Activated naive CD8-positive, alpha-beta T cell treated with anti-CD3 and anti-CD28 coated beads for 36 hours (primary cell): ENCODE data around the gene CACYBP. TPM values are rescaled to one million over a fixed set of nuclear protein-coding genes. Genes with fewer than 3 reads are reported as not detected.

ENCODE experiments used
- DNase-seq: peaks from one replicate; pipeline ENCODE4 v3.0.0; 2021
- H3K27ac Mint-ChIP-seq: one replicate; pipeline ENCODE4 v1.8.0; 2022; ENCODE audit warnings: mild to moderate bottlenecking, moderate library complexity, mixed read lengths
- H3K27me3 Mint-ChIP-seq: one replicate; pipeline ENCODE4 v1.8.0; 2022; ENCODE audit warnings: mild to moderate bottlenecking, mixed read lengths
- H3K36me3 Mint-ChIP-seq: one replicate; pipeline ENCODE4 v1.8.0; 2021; ENCODE audit warnings: mild to moderate bottlenecking, mixed read lengths
- H3K4me1 Mint-ChIP-seq: one replicate; pipeline ENCODE4 v1.8.0; 2021; ENCODE audit warnings: mixed read lengths
- H3K4me3 Mint-ChIP-seq: one replicate; pipeline ENCODE4 v1.8.0; 2022; ENCODE audit warnings: mild to moderate bottlenecking, moderate library complexity, mixed read lengths
- H3K9me3 Mint-ChIP-seq: one replicate; pipeline ENCODE4 v1.8.0; 2022; ENCODE audit warnings: mixed read lengths
- total RNA-seq, 2 experiments: library from RNA; stranded (reverse); gene quantifications; one replicate each; pipeline ENCODE4 v1.2.3, GENCODE V29; 2021

CACYBP gene
- 100 to 1,000 TPM; 345 to 385 TPM for total RNA-seq

- Mint-ChIP-seq H3K9me3 (no peaks in the 10 kb centered on the region), H3K27me3 (no peaks in the 10 kb centered on the region), H3K36me3 (peaks cover 45% of the 10 kb centered on the region), H3K27ac (peak within 1 kb of the TSS; percentile 93), H3K4me3 (no peak within 1 kb of the TSS), H3K4me1 (peaks cover 45% of the 10 kb centered on the region)
- DNase-seq, result no peak
These were observed at the start of gene CACYBP for GRCh38 chr1:174999936-175000696. Gene CACYBP (plus strand): TSS chr1:174999947. CDS start chr1:175000181, 234 bp downstream.

- DNase-seq, result no peak
- Mint-ChIP-seq H3K27me3 (no peaks in the 10 kb centered on the region), H3K27ac (no peak overlapping the region), H3K4me1 (peaks cover 30% of the 10 kb centered on the region), H3K4me3 (no peak overlapping the region), H3K9me3 (no peaks in the 10 kb centered on the region), H3K36me3 (peaks cover 2% of the 10 kb centered on the region)
These were observed 46.3 kb upstream of the CACYBP start for GRCh38 chr1:174953285-174954072.

- Mint-ChIP-seq H3K36me3 (peaks cover 2% of the 10 kb centered on the region), H3K9me3 (no peaks in the 10 kb centered on the region), H3K27me3 (no peaks in the 10 kb centered on the region), H3K4me3 (no peak overlapping the region), H3K4me1 (peaks cover 31% of the 10 kb centered on the region), H3K27ac (no peak overlapping the region)
- DNase-seq, result no peak
These were observed 45.7 kb upstream of the CACYBP start for GRCh38 chr1:174954073-174954460.

- H3K27me3 Mint-ChIP-seq, result no peaks in the 10 kb centered on the region
- H3K4me3 Mint-ChIP-seq, result no peak overlapping the region
- peaks cover 2% of the 10 kb centered on the region for H3K36me3 Mint-ChIP-seq
- no peak for DNase-seq
- peaks cover 31% of the 10 kb centered on the region for H3K4me1 Mint-ChIP-seq
- no peak overlapping the region for H3K27ac Mint-ChIP-seq
- H3K9me3 Mint-ChIP-seq, result no peaks in the 10 kb centered on the region
These were observed 44.8 kb upstream of the CACYBP start for GRCh38 chr1:174954671-174955669.

GRCh38 chr1:174956086-174956485 lies 43.7 kb upstream of the CACYBP start:
- Mint-ChIP-seq H3K27ac (no peak overlapping the region), H3K4me1 (peaks cover 30% of the 10 kb centered on the region), H3K27me3 (no peaks in the 10 kb centered on the region), H3K36me3 (peaks cover 2% of the 10 kb centered on the region), H3K9me3 (no peaks in the 10 kb centered on the region), H3K4me3 (no peak overlapping the region)
- DNase-seq, result no peak

GRCh38 chr1:174956976-174957375 lies 42.8 kb upstream of the CACYBP start:
- no peaks in the 10 kb centered on the region for H3K27me3 Mint-ChIP-seq
- no peak for DNase-seq
- peaks cover 26% of the 10 kb centered on the region for H3K4me1 Mint-ChIP-seq
- H3K4me3 Mint-ChIP-seq, result no peak overlapping the region
- peaks cover 2% of the 10 kb centered on the region for H3K36me3 Mint-ChIP-seq
- H3K27ac Mint-ChIP-seq, result no peak overlapping the region
- H3K9me3 Mint-ChIP-seq, result no peaks in the 10 kb centered on the region

GRCh38 chr1:174957829-174958228 lies 41.9 kb upstream of the CACYBP start:
- Mint-ChIP-seq H3K4me1 (peaks cover 24% of the 10 kb centered on the region), H3K27ac (peak overlapping the region; percentile 80), H3K9me3 (no peaks in the 10 kb centered on the region), H3K27me3 (no peaks in the 10 kb centered on the region), H3K36me3 (peaks cover 2% of the 10 kb centered on the region), H3K4me3 (peak overlapping the region; percentile 32)
- DNase-seq, result no peak

GRCh38 chr1:174958396-174958795 lies 41.4 kb upstream of the CACYBP start:
- Mint-ChIP-seq H3K27me3 (no peaks in the 10 kb centered on the region), H3K9me3 (no peaks in the 10 kb centered on the region), H3K4me3 (no peak overlapping the region), H3K4me1 (peaks cover 27% of the 10 kb centered on the region), H3K27ac (no peak overlapping the region), H3K36me3 (peaks cover 2% of the 10 kb centered on the region)
- no peak for DNase-seq

GRCh38 chr1:174960362-174960761 lies 39.4 kb upstream of the CACYBP start:
- peaks cover 2% of the 10 kb centered on the region for H3K36me3 Mint-ChIP-seq
- H3K27ac Mint-ChIP-seq, result no peak overlapping the region
- DNase-seq, result no peak
- no peaks in the 10 kb centered on the region for H3K27me3 Mint-ChIP-seq
- H3K4me3 Mint-ChIP-seq, result no peak overlapping the region
- peaks cover 34% of the 10 kb centered on the region for H3K4me1 Mint-ChIP-seq
- no peaks in the 10 kb centered on the region for H3K9me3 Mint-ChIP-seq

GRCh38 chr1:174963529-174964125 lies 36.1 kb upstream of the CACYBP start:
- H3K4me3 Mint-ChIP-seq, result no peak overlapping the region
- no peaks in the 10 kb centered on the region for H3K27me3 Mint-ChIP-seq
- H3K36me3 Mint-ChIP-seq, result no peaks in the 10 kb centered on the region
- no peak for DNase-seq
- H3K4me1 Mint-ChIP-seq, result peaks cover 42% of the 10 kb centered on the region
- H3K9me3 Mint-ChIP-seq, result no peaks in the 10 kb centered on the region
- H3K27ac Mint-ChIP-seq, result peak overlapping the region; percentile 92

GRCh38 chr1:174964261-174964971 lies 35.3 kb upstream of the CACYBP start:
- Mint-ChIP-seq H3K27me3 (no peaks in the 10 kb centered on the region), H3K9me3 (no peaks in the 10 kb centered on the region), H3K27ac (peak overlapping the region; percentile 92), H3K36me3 (no peaks in the 10 kb centered on the region), H3K4me3 (peak overlapping the region; percentile 74), H3K4me1 (peaks cover 50% of the 10 kb centered on the region)
- no peak for DNase-seq

- no peak for DNase-seq
- H3K9me3 Mint-ChIP-seq, result no peaks in the 10 kb centered on the region
- peak overlapping the region; percentile 92 for H3K27ac Mint-ChIP-seq
- peak overlapping the region; percentile 74 for H3K4me3 Mint-ChIP-seq
- H3K27me3 Mint-ChIP-seq, result no peaks in the 10 kb centered on the region
- no peaks in the 10 kb centered on the region for H3K36me3 Mint-ChIP-seq
- H3K4me1 Mint-ChIP-seq, result peaks cover 55% of the 10 kb centered on the region
These were observed 34.8 kb upstream of the CACYBP start for GRCh38 chr1:174964972-174965361.

- no peaks in the 10 kb centered on the region for H3K27me3 Mint-ChIP-seq
- no peak for DNase-seq
- H3K27ac Mint-ChIP-seq, result peak overlapping the region; percentile 92
- peak overlapping the region; percentile 74 for H3K4me3 Mint-ChIP-seq
- H3K4me1 Mint-ChIP-seq, result peaks cover 60% of the 10 kb centered on the region
- no peaks in the 10 kb centered on the region for H3K9me3 Mint-ChIP-seq
- H3K36me3 Mint-ChIP-seq, result peaks cover 1% of the 10 kb centered on the region
These were observed 34.3 kb upstream of the CACYBP start for GRCh38 chr1:174965362-174966007.
